Heart left ventricle (tissue), 16 donors: ENCODE data around the gene RGMA. TPM values are rescaled to one million over a fixed set of nuclear protein-coding genes. Genes with fewer than 3 reads are reported as not detected.

Experiments
- ATAC-seq, 4 donors: fragments of 200-7000 bp; cut with Tn5 transposase; one replicate each; pipeline ENCODE4 v1.9.1; 2020 to 2022; ENCODE audit warnings: moderate library complexity in 4 of 4, mild to moderate bottlenecking in 3 of 4, moderate number of reproducible peaks in 1 of 4
- DNase-seq, 5 donors: peaks; one replicate each; pipeline ENCODE4 v3.0.0-alpha.2; 2020
- H3K27ac ChIP-seq, 12 donors: fragments of 200-600 bp; sonication (generic) in 4 of 12; one replicate each; pipeline versions ENCODE4 v1.5.0 to v1.8.0; 2016 to 2022; ENCODE audit warnings: mild to moderate bottlenecking in 2 of 12
- H3K27me3 ChIP-seq, 9 donors: fragments of 200-600 bp; sonication (generic) in 2 of 9; one replicate each; pipeline versions ENCODE4 v1.5.1 to v1.8.0; 2016 to 2022; ENCODE audit warnings: mild to moderate bottlenecking in 3 of 9
- H3K36me3 ChIP-seq, 9 donors: fragments of 200-600 bp; sonication (generic) in 2 of 9; one replicate each; pipeline versions ENCODE4 v1.5.0 to v1.8.0; 2018 to 2022; ENCODE audit warnings: mild to moderate bottlenecking in 2 of 9
- H3K4me1 ChIP-seq, 12 donors: fragments of 200-600 bp; sonication (generic) in 4 of 12; one replicate each; pipeline versions ENCODE4 v1.5.0 to v1.8.0; 2016 to 2022; ENCODE audit warnings: mild to moderate bottlenecking in 3 of 12
- H3K4me3 ChIP-seq, 12 donors: fragments of 200-600 bp; sonication (generic) in 4 of 12; one replicate each; pipeline versions ENCODE4 v1.5.0 to v1.8.0; 2017 to 2022; ENCODE audit warnings: mild to moderate bottlenecking in 9 of 12, moderate library complexity in 4 of 12
- H3K9me3 ChIP-seq, 12 donors: fragments of 200-600 bp; sonication (generic) in 4 of 12; one replicate each; pipeline versions ENCODE4 v1.5.0 to v1.8.0; 2016 to 2022; ENCODE audit warnings: mild to moderate bottlenecking in 1 of 12
- POLR2A ChIP-seq, 2 donors: fragments of 450-650 bp; IDR thresholded peaks; one replicate each; pipeline ENCODE4 v1.6.1; 2017; ENCODE audit warnings: antibody characterized with exemption in 2 of 2, mild to moderate bottlenecking in 2 of 2, moderate library complexity in 2 of 2
- WGBS, 4 donors: extraction: QIAGEN DNeasy Blood & Tissue Kit in 2 of 4; methylation state at CpG; one replicate each; pipeline versions ENCODE4 v1.1.5 to v1.1.7; 2013 to 2018; 5-methylcytosine and 5-hydroxymethylcytosine counted together
- intact Hi-C, 10 donors: fragments of 100-400 bp; cut with DNase I; formaldehyde crosslinking; loops; one replicate each; pipeline versions ENCODE4 v1.11.1 to v1.14.2; 2022
- long read RNA-seq, 3 donors: library from polyadenylated mRNA; unstranded; transcript quantifications; one replicate each; pipeline ENCODE4 v2.0.0, GENCODE V29; 2020 to 2021
- polyA plus RNA-seq, 2 donors: library from polyadenylated mRNA; stranded (reverse); fragments of 200-250 nt; gene quantifications; one replicate each; pipeline ENCODE4 v1.2.3, GENCODE V29; 2013
- total RNA-seq, 9 donors: library from RNA; depleted of rRNA in 2 of 9; stranded (reverse); fragments of >200 nt in 2 of 9; fragmentation: NEBNext Ultra II Directional in 3 of 9; extraction: Animal tissue kit (Norgen Biotek cat#: 25700) in 3 of 9; gene quantifications; one replicate each; pipeline versions ENCODE4 v1.1.0 to v1.2.4, GENCODE V29; 2016 to 2023
- TF ChIP-seq, protein P1 (sequence below), 12 donors: fragments of 200-600 bp; sonication (generic) in 4 of 12; IDR thresholded peaks; one replicate each; pipeline versions ENCODE4 v1.5.0 to v1.8.0; 2018 to 2022; ENCODE audit warnings: antibody characterized with exemption in 12 of 12, mild to moderate bottlenecking in 5 of 12
- donor health status: ischemic (EF 13 %, LVEDD 7.1; RV severe dilation, severe dysfunction).
- donor health status: healthy with polysubstance abuse.
- donor health status: DM: no; HTN: yes; CAD: no.
- donor health status: DM: no; HTN: no; CAD: no.
- donor health status: ischemic (EF 25% LVEDD 6.9; RV normal size, moderate dysfunction).
- donor health status: ischemic (EF 25% LVEDD 5.7; RV mildly dilated, moderate dysfunction).
- donor health status: healthy.
- donor health status: DM: yes; HTN: yes; CAD: no.
- donor health status: ischemic (EF 35%, LVEDD 5.7; RV mildly dilated, moderate dysfunction).
- donor health status: nonischemic (EF 11% LVEDD 7.7; RV severe dilation, severe dysfunction).
- donor health status: DM: yes; HTN: yes; CAD: no.
- donor health status: PGD.
- donor health status: ischemic (EF 29% LVEDD 5.4; RV normal size, mild dysfunction).
- donor health status: nonischemic (EF 23%, LVEDD 6.1; RV moderate dilation, normal function).

Gene RGMA, protein sequence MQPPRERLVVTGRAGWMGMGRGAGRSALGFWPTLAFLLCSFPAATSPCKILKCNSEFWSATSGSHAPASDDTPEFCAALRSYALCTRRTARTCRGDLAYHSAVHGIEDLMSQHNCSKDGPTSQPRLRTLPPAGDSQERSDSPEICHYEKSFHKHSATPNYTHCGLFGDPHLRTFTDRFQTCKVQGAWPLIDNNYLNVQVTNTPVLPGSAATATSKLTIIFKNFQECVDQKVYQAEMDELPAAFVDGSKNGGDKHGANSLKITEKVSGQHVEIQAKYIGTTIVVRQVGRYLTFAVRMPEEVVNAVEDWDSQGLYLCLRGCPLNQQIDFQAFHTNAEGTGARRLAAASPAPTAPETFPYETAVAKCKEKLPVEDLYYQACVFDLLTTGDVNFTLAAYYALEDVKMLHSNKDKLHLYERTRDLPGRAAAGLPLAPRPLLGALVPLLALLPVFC
- total RNA-seq (10 to 100 TPM; 10.2 to 20.8 (median 14.8) TPM), polyA plus RNA-seq (10 to 100 TPM in 1 of 2 donors, 1 to 10 TPM in 1; 4.7 to 15.2 TPM)
- long read RNA-seq, donor 1, partial matches to known transcripts = 6 of 10 reads
- long read RNA-seq, donor 1, other reads (novel, unspliced or antisense) = 3 of 10 reads
- long read RNA-seq, donor 2, full-length matches to known transcripts = 8 of 34 reads
- long read RNA-seq, donor 2, partial matches to known transcripts = 24 of 34 reads
- long read RNA-seq, donor 2, other reads (novel, unspliced or antisense) = 2 of 34 reads
- long read RNA-seq, donor 3, partial matches to known transcripts = 3 of 5 reads
- long read RNA-seq, donor 3, other reads (novel, unspliced or antisense) = 2 of 5 reads

DNA sequence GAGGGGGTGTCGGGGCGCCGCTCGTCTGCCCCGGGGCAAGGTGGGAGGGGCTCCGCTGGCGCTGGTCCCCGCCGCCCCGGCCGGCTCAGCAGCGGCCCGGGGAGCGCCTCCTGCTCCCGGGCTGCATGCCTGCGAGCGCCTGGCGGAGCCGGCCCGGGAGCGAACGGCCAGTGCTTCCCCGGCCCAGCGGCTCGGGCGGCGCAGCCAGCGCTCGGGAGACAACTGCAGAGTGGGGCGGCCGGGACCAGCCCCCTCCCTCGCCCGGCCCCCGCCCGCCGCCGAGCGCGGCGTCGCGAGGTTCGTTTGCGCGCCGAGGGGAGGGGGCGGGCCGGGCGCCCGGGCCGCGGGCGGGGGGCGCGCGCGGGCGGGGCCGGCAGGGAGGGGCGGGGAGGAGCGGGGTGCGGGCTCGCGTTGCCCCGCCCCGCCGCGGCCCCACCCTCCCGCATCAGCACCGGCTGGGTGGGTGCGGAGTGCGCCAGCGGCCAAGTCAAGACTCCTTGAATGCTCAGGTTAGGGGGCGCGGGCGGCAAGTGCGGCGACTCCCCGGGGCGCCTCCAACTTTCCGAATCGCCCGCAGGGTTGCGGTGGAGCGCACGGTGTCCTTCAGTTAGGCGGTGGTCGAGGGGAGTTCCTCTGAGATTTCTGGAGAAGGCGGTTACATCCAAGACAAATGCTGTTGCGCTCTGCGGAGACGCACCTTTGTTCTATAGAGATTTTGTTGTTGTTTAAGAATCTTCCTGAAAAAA is at the start of gene RGMA:
TSS of gene RGMA (minus strand) at position 231 of the 746 bp plus-strand sequence. CDS start 279 bp downstream, outside the sequence.
- H3K27me3 ChIP-seq = peaks cover 0 to 66% (median 6%) of the 10 kb centered on the region in 9 donors
- DNase-seq (peak; percentile 32 to 71 (median 62)), ATAC-seq (peak; percentile 48 to 68 (median 57))
- TF ChIP-seq, protein P1, sequence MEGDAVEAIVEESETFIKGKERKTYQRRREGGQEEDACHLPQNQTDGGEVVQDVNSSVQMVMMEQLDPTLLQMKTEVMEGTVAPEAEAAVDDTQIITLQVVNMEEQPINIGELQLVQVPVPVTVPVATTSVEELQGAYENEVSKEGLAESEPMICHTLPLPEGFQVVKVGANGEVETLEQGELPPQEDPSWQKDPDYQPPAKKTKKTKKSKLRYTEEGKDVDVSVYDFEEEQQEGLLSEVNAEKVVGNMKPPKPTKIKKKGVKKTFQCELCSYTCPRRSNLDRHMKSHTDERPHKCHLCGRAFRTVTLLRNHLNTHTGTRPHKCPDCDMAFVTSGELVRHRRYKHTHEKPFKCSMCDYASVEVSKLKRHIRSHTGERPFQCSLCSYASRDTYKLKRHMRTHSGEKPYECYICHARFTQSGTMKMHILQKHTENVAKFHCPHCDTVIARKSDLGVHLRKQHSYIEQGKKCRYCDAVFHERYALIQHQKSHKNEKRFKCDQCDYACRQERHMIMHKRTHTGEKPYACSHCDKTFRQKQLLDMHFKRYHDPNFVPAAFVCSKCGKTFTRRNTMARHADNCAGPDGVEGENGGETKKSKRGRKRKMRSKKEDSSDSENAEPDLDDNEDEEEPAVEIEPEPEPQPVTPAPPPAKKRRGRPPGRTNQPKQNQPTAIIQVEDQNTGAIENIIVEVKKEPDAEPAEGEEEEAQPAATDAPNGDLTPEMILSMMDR (IDR thresholded peaks at IDR 0.05) = no peak
- TF ChIP-seq POLR2A (IDR thresholded peaks at IDR 0.05) = no peak
- peak within 1 kb of the TSS; percentile 63 to 86 (median 80) for H3K27ac ChIP-seq
- 0 to 1% (median 1%) methylated on average over 17 to 88 of the region's 92 CpGs for WGBS, 4 donors
- no peaks in the 10 kb centered on the region for H3K9me3 ChIP-seq
- intact Hi-C loops = loop anchor here in 7 of 10 donors (5.0 to 10.0 kb wide), 13 partner anchors 52 to 1033 kb away; no protein-coding TSS in a partner anchor
- H3K4me3 ChIP-seq = peak within 1 kb of the TSS; percentile 46 to 81 (median 63)
- H3K4me1 ChIP-seq = peaks cover 0 to 29% (median 12%) of the 10 kb centered on the region in 12 donors
- H3K36me3 ChIP-seq = no peaks in the 10 kb centered on the region

DNA sequence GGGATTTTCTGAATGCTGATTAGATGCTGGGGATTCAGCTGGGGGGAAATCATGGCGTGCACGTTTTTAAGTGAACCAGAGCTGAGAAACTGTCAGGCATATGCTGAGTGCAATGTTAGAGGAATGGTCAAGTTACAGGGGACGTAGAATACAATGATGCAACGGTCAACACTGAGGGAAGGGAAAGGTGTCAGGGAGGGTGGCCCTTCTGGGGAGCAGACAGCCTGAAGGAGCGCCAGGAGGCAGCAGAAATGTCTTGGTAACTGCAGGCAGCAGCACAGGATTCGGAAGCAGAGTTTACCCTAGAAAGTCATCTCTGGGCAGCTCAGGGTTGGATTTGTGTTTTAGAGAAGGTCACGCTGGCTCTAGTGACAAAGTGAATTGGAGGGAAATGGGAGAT is 47.6 kb upstream of the RGMA start:
- no peaks in the 10 kb centered on the region for H3K36me3 ChIP-seq
- H3K9me3 ChIP-seq = no peaks in the 10 kb centered on the region
- DNase-seq (no peak), ATAC-seq (no peak)
- WGBS, 4 donors = 60 to 76% (median 75%) methylated on average over 7 of the region's 7 CpGs
- H3K27me3 ChIP-seq = no peaks in the 10 kb centered on the region
- H3K27ac ChIP-seq = no peak overlapping the region
- TF ChIP-seq, protein P1 (IDR thresholded peaks at IDR 0.05) = no peak
- H3K4me3 ChIP-seq = no peak overlapping the region
- no peaks in the 10 kb centered on the region for H3K4me1 ChIP-seq
- intact Hi-C loops = no loop called here

DNA sequence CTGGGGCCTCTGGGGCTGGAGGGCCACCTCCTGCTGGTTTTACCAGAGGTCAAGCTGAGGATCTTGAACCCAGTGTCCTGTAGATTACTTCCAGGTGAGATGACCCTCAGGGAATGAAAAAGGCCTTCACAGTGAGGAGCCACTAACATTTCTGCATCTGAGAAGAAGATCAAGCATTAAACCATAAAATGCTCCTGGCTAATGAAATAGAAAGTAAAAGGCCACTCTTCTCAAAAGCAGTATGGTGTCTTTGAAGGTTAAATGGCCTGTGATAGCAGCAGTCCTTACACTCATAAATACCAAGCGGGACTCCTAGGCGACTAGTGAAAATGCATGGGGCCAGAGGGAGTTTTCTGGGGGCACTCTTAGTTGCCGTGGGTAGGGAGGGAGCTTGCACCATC is 47.0 kb upstream of the RGMA start:
- no peaks in the 10 kb centered on the region for H3K9me3 ChIP-seq
- no peak overlapping the region for H3K27ac ChIP-seq
- TF ChIP-seq, protein P1 (IDR thresholded peaks at IDR 0.05) = no peak
- TF ChIP-seq POLR2A (IDR thresholded peaks at IDR 0.05) = no peak
- H3K4me3 ChIP-seq = no peak overlapping the region
- intact Hi-C loops = no loop called here
- WGBS, 4 donors = 45 to 69% (median 63%) methylated on average over 3 of the region's 3 CpGs
- no peaks in the 10 kb centered on the region for H3K4me1 ChIP-seq
- H3K36me3 ChIP-seq = no peaks in the 10 kb centered on the region
- DNase-seq = no peak
- H3K27me3 ChIP-seq = no peaks in the 10 kb centered on the region
- no peak for ATAC-seq
